GM12865 (cell line): ENCODE measurements around the gene ZNF770.
"Not testable (repeated sequence)": the region's sequence is repeated elsewhere in the genome, so short reads cannot be mapped to it uniquely, and the experiment has no call there.

Source experiments
- DNase-seq: peaks from one replicate; pipeline ENCODE4 v3.0.0; 2010; ENCODE audit warnings: low read depth
- H3K4me3 ChIP-seq: 2 replicates; pipeline ENCODE4 v1.5.1; 2011; ENCODE audit warnings: mild to moderate bottlenecking, low read depth, low read length, control low read depth
- TF ChIP-seq, protein P1 (sequence below): IDR thresholded peaks from 2 replicates; pipeline ENCODE4 v1.5.1; 2011; ENCODE audit warnings: low read length, control low read depth, low read depth, inconsistent platforms; ENCODE audit not compliant: insufficient read depth; ENCODE audit errors: missing control alignments

ZNF770 gene

GRCh38 chr15:34953851-34954250 lies 34.2 kb downstream of the ZNF770 start:
- DNase-seq: no peak
- TF ChIP-seq, protein P1, sequence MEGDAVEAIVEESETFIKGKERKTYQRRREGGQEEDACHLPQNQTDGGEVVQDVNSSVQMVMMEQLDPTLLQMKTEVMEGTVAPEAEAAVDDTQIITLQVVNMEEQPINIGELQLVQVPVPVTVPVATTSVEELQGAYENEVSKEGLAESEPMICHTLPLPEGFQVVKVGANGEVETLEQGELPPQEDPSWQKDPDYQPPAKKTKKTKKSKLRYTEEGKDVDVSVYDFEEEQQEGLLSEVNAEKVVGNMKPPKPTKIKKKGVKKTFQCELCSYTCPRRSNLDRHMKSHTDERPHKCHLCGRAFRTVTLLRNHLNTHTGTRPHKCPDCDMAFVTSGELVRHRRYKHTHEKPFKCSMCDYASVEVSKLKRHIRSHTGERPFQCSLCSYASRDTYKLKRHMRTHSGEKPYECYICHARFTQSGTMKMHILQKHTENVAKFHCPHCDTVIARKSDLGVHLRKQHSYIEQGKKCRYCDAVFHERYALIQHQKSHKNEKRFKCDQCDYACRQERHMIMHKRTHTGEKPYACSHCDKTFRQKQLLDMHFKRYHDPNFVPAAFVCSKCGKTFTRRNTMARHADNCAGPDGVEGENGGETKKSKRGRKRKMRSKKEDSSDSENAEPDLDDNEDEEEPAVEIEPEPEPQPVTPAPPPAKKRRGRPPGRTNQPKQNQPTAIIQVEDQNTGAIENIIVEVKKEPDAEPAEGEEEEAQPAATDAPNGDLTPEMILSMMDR: no peak
- H3K4me3 ChIP-seq: no peak overlapping the region

DNA sequence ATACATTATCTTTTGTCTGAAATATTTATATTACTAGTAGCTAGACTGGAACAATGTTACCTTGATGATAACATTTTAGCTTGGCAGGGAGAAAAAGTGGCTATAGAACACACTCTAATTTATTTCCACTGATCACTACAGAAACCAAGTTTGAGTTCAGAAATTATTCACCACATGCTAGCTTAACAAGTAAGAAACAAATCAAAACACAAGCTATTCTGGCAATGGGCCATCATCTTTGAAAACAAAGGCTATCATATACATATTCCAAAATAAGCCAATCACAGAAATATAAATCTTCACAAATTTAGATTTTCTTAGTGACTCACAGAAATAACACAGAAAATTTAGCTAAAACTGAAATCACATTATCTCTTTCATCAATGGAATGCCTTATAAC lies 35.6 kb downstream of the ZNF770 start:
- no peak for DNase-seq
- TF ChIP-seq, protein P1: no peak
- H3K4me3 ChIP-seq: no peak overlapping the region

GRCh38 chr15:34951993-34952392 lies 36.1 kb downstream of the ZNF770 start:
- TF ChIP-seq, protein P1: no peak
- DNase-seq: no peak
- no peak overlapping the region for H3K4me3 ChIP-seq

DNA sequence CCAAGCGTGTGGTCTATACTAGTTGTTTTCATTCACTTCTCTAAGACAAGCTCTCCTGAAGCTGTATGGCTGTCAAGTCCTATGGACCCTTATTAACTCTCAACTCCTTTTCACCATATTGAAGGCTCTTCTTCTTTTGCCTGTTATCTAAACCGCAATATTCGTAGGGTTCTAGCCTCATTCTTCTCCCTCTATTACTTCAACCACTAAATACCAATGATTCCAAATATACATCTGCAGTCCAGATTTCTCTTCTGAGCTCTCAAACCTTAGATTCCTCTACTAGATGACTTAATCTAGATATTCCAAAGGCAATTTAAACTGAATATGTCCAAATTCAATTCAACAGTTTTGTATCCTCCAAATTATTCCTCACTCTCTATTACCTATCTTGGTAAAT lies 43.2 kb downstream of the ZNF770 start:
- no peak for DNase-seq
- H3K4me3 ChIP-seq: no peak overlapping the region
- TF ChIP-seq, protein P1: no peak

DNA sequence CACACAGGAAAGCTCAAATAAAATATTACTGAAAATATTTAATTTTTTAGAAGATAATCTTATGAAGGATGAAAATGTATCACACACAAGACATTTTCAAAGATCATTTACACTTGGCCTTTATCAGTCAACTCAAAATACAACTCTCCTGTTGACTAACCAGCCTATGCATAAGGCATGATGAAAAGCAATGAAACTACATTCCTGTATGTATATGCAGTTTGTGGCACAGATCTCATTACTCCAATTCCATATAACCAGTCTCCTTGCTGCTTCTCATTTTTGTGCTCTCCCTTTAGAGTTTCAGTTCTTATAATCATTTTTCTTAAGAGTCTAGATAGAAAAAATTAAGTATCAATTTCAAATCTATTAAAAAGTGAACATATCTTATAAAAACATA lies 44.4 kb downstream of the ZNF770 start:
- TF ChIP-seq, protein P1: no peak
- no peak for DNase-seq
- H3K4me3 ChIP-seq: no peak overlapping the region

DNA sequence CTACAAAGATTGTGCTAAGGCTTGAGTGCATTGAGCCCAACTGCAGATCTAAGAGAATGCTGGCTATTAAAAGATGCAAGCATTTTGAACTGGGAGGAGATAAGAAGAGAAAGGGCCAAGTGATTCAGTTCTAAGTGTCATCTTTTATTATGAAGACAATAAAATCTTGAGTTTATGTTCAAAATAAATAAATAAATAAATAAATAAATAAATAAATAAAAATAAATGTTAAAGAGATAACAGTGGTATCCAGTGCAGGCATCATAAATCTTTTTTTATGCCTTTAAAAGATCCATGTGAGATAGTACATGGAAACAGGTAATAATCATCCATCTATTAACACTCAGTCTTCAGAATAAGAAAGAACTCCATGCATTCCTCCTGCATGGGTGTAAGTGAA lies 44.8 kb downstream of the ZNF770 start:
- DNase-seq, H3K4me3 ChIP-seq: not testable (repeated sequence)

- DNase-seq: no peak
- no peak overlapping the region for H3K4me3 ChIP-seq
Observed at GRCh38 chr15:34942363-34942762, 45.7 kb downstream of the ZNF770 start.

More at GRCh38 chr15:34942363-34942762, 45.7 kb downstream of the ZNF770 start:
- TF ChIP-seq, protein P1: no peak
